B cell (primary cell): ENCODE data around the gene MAPKAP1. TPM values are rescaled to one million over a fixed set of nuclear protein-coding genes. Genes with fewer than 3 reads are reported as not detected.
A peak's percentile ranks its signal among the peaks of the same experiment; 100 is the strongest.

Source experiments
- ATAC-seq: fragments of 200-7000 bp; cut with Tn5 transposase; one replicate; pipeline ENCODE4 v1.10.0; 2021; ENCODE audit warnings: low read depth, mild to moderate bottlenecking, moderate number of reproducible peaks, moderate library complexity
- CTCF ChIA-PET: fragments of 350-600 bp; sonication (Branson Sonifier 250); formaldehyde crosslinking; loops from one replicate; lab custom pipeline; 2021; ENCODE audit warnings: antibody characterized with exemption, inconsistent platforms; lab: Charles Lee
- POLR2A ChIA-PET: fragments of 350-600 bp; sonication (Branson Sonifier 250); formaldehyde crosslinking; loops from one replicate; lab custom pipeline; 2021; ENCODE audit warnings: antibody characterized with exemption; lab: Charles Lee
- DNase-seq: peaks from one replicate; pipeline ENCODE4 v3.0.0; 2013
- H2AFZ ChIP-seq: 2 replicates; pipeline ENCODE4 v1.6.1; 2012; ENCODE audit warnings: mild to moderate bottlenecking, low read depth, low read length; ENCODE audit not compliant: insufficient read depth, poor library complexity, severe bottlenecking
- H3K27ac ChIP-seq, 2 donors: 1 replicate in 1 of 2; 2 replicates in 1 of 2; pipeline ENCODE4 v1.5.1; 2012 to 2013; ENCODE audit warnings: low read length in 2 of 2, mild to moderate bottlenecking in 2 of 2, moderate library complexity in 1 of 2
- H3K27me3 ChIP-seq, 4 experiments: fragments of 200-600 bp in 1 of 4; sonication (generic) in 1 of 4; replicated peaks in 1 of 4; 1 replicate in 2 of 4; 2 replicates in 2 of 4; pipeline versions ENCODE4 v1.6.1 to v1.7.0; 2013 to 2016; ENCODE audit warnings: low read length in 3 of 4, mild to moderate bottlenecking in 2 of 4, mixed read lengths in 1 of 4, moderate library complexity in 1 of 4; ENCODE audit not compliant: insufficient read depth in 4 of 4, control insufficient read depth in 3 of 4; ENCODE audit errors: control extremely low read depth in 1 of 4
- H3K36me3 ChIP-seq, 2 experiments: replicated peaks in 1 of 2; 1 replicate in 1 of 2; 2 replicates in 1 of 2; pipeline versions ENCODE4 v1.6.1 to v1.7.1; 2013; ENCODE audit warnings: low read length in 1 of 2; ENCODE audit not compliant: insufficient read depth in 2 of 2, control insufficient read depth in 1 of 2; ENCODE audit errors: control extremely low read depth in 1 of 2, extremely low read depth in 1 of 2
- H3K4me1 ChIP-seq, 2 donors: fragments of 200-600 bp in 1 of 2; sonication (generic) in 1 of 2; 1 replicate in 1 of 2; 2 replicates in 1 of 2; pipeline versions ENCODE4 v1.5.1 to v1.6.1; 2013 to 2017; ENCODE audit warnings: low read length in 2 of 2; ENCODE audit not compliant: control insufficient read depth in 2 of 2, insufficient read depth in 2 of 2
- H3K4me2 ChIP-seq: replicated peaks from 2 replicates; pipeline ENCODE3; 2012; ENCODE audit warnings: mild to moderate bottlenecking, low read depth, low read length; ENCODE audit not compliant: poor library complexity, severe bottlenecking
- H3K4me3 ChIP-seq, 5 experiments: fragments of 200-600 bp in 1 of 5; sonication (generic) in 1 of 5; 1 replicate in 3 of 5; 2 replicates in 2 of 5; pipeline versions ENCODE4 v1.5.1 to v1.7.0; 2011 to 2016; ENCODE audit warnings: low read length in 4 of 5, mild to moderate bottlenecking in 4 of 5, low read depth in 2 of 5, control low read depth in 1 of 5, moderate library complexity in 1 of 5; ENCODE audit not compliant: insufficient read depth in 1 of 5; ENCODE audit errors: control extremely low read depth in 1 of 5, extremely low read depth in 1 of 5
- H3K79me2 ChIP-seq: fragments of 200-600 bp; sonication (generic); one replicate; pipeline ENCODE4 v1.6.0; 2016; ENCODE audit warnings: low read length; ENCODE audit not compliant: control insufficient read depth, insufficient read depth
- H3K9ac ChIP-seq: fragments of 200-600 bp; sonication (generic); 2 replicates; pipeline ENCODE4 v1.6.1; 2017; ENCODE audit warnings: mild to moderate bottlenecking, low read length, moderate library complexity
- H3K9me3 ChIP-seq, 3 donors: one replicate each; pipeline versions ENCODE4 v1.6.1 to v1.7.1; 2013; ENCODE audit warnings: low read length in 2 of 3; ENCODE audit not compliant: control insufficient read depth in 2 of 3, insufficient read depth in 1 of 3; ENCODE audit errors: control extremely low read depth in 1 of 3
- H4K20me1 ChIP-seq: 2 replicates; pipeline ENCODE4 v1.6.0; 2012; ENCODE audit warnings: mild to moderate bottlenecking, low read length; ENCODE audit not compliant: insufficient read depth, control insufficient read depth, poor library complexity, severe bottlenecking
- H3K27ac Mint-ChIP-seq: one replicate; pipeline ENCODE4 v1.8.0; 2021; ENCODE audit warnings: mixed read lengths
- H3K27me3 Mint-ChIP-seq: one replicate; pipeline ENCODE4 v1.8.0; 2021; ENCODE audit warnings: mixed read lengths
- H3K4me1 Mint-ChIP-seq: one replicate; pipeline ENCODE4 v1.8.0; 2021; ENCODE audit warnings: mixed read lengths
- H3K4me3 Mint-ChIP-seq: one replicate; pipeline ENCODE4 v1.8.0; 2021; ENCODE audit warnings: mixed read lengths
- H3K9me3 Mint-ChIP-seq: one replicate; pipeline ENCODE4 v1.8.0; 2022; ENCODE audit warnings: mixed read lengths; ENCODE audit not compliant: insufficient read depth
- CTCF ChIP-seq: fragments of 200-600 bp; IDR thresholded peaks from one replicate; pipeline ENCODE4 v1.8.0; 2022; ENCODE audit warnings: antibody characterized with exemption, mild to moderate bottlenecking
- EZH2 ChIP-seq: IDR thresholded peaks from 2 replicates; pipeline ENCODE4 v1.6.1; 2012; ENCODE audit warnings: borderline replicate concordance, low read depth, mild to moderate bottlenecking, moderate library complexity, low read length; ENCODE audit not compliant: insufficient read depth, poor library complexity, severe bottlenecking
- WGBS: methylation state at CpG from one replicate; pipeline ENCODE4 v1.1.5; 2013; ENCODE audit warnings: missing lambda C conversion rate; ENCODE audit not compliant: insufficient coverage; 5-methylcytosine and 5-hydroxymethylcytosine counted together
- intact Hi-C: fragments of 100-400 bp; cut with micrococcal nuclease; formaldehyde crosslinking; loops from one replicate; pipeline ENCODE4 v1.10.0; 2022
- polyA plus RNA-seq: library from polyadenylated mRNA; depleted of rRNA; stranded (reverse); fragments of >200 nt; gene quantifications from 2 replicates; pipeline ENCODE4 v1.2.3, GENCODE V29; 2012
- total RNA-seq, 2 donors: library from RNA; stranded (reverse); fragments of 120-200 nt in 1 of 2; gene quantifications; 1 replicate in 1 of 2; 2 replicates in 1 of 2; pipeline versions ENCODE4 v1.2.3 to v1.2.4, GENCODE V29; 2013 to 2022

Gene MAPKAP1
- total and polyA plus RNA-seq, 2 donors (not counting 1 experiment from before 2014, with no cell fraction given) = 51.6 to 62.4 TPM

- no peaks in the 10 kb centered on the region for H3K27me3 ChIP-seq
- no peaks in the 10 kb centered on the region for H4K20me1 ChIP-seq
- ATAC-seq = no peak
- WGBS = 100% methylated on average over 3 of the region's 10 CpGs
- H3K4me1 ChIP-seq = peaks cover 59 to 66% of the 10 kb centered on the region in 2 donors
- Mint-ChIP-seq H3K27me3 (no peaks in the 10 kb centered on the region), H3K27ac (peak overlapping the region; percentile 80), H3K9me3 (no peaks in the 10 kb centered on the region), H3K4me1 (peaks cover 44% of the 10 kb centered on the region), H3K4me3 (no peak overlapping the region)
- H3K27ac ChIP-seq = peak overlapping the region in 1 of 2 donors; percentile 82
- H2AFZ ChIP-seq = no peak overlapping the region
- ChIA-PET CTCF (interaction anchor here (1.1 kb wide), 1 partner anchor 26 kb away, joined by 3 read pairs; no protein-coding TSS in a partner anchor), POLR2A (no interaction called here)
- H3K9me3 ChIP-seq = no peaks in the 10 kb centered on the region
- H3K79me2 ChIP-seq = peaks cover 9% of the 10 kb centered on the region
- DNase-seq = no peak
- no peaks in the 10 kb centered on the region for H3K36me3 ChIP-seq
- no peak overlapping the region for H3K9ac ChIP-seq
- intact Hi-C loops = no loop called here
- no peak overlapping the region for H3K4me3 ChIP-seq
- H3K4me2 ChIP-seq = no peak overlapping the region
- no peak for TF ChIP-seq EZH2
- no peak for TF ChIP-seq CTCF
These were observed 174.0 kb downstream of the MAPKAP1 start for GRCh38 chr9:125532812-125533594.

GRCh38 chr9:125532412-125532811 lies 174.6 kb downstream of the MAPKAP1 start:
- ATAC-seq (no peak), DNase-seq (no peak)
- Mint-ChIP-seq H3K27me3 (no peaks in the 10 kb centered on the region), H3K27ac (peak overlapping the region; percentile 88), H3K4me3 (no peak overlapping the region), H3K9me3 (no peaks in the 10 kb centered on the region), H3K4me1 (peaks cover 46% of the 10 kb centered on the region)
- peak overlapping the region in 1 of 2 donors; percentile 41 for H3K27ac ChIP-seq
- H2AFZ ChIP-seq = no peak overlapping the region
- no peak overlapping the region for H3K4me3 ChIP-seq
- H3K27me3 ChIP-seq = no peaks in the 10 kb centered on the region
- no peaks in the 10 kb centered on the region for H3K36me3 ChIP-seq
- WGBS = no CpG with 5 or more reads among the region's 3 CpGs
- peaks cover 9% of the 10 kb centered on the region for H3K79me2 ChIP-seq
- peaks cover 64 to 72% of the 10 kb centered on the region in 2 donors for H3K4me1 ChIP-seq
- TF ChIP-seq EZH2 (no peak), CTCF (no peak)
- ChIA-PET CTCF (interaction anchor here (1.1 kb wide), 2 partner anchors 26 to 124 kb away, joined by 3 read pairs; no protein-coding TSS in a partner anchor), POLR2A (no interaction called here)
- intact Hi-C loops = no loop called here
- no peak overlapping the region for H3K9ac ChIP-seq
- no peak overlapping the region for H3K4me2 ChIP-seq
- no peaks in the 10 kb centered on the region for H3K9me3 ChIP-seq
- H4K20me1 ChIP-seq = no peaks in the 10 kb centered on the region
